ENCODE results near the gene PADI2. TPM values are rescaled to one million over a fixed set of nuclear protein-coding genes. Genes with fewer than 3 reads are reported as not detected.
A peak's percentile ranks its signal among the peaks of the same experiment; 100 is the strongest.

PADI2 gene
- total RNA-seq = 0.49 to 0.62 TPM (median 0.52 TPM) in 3 replicates

DNA sequence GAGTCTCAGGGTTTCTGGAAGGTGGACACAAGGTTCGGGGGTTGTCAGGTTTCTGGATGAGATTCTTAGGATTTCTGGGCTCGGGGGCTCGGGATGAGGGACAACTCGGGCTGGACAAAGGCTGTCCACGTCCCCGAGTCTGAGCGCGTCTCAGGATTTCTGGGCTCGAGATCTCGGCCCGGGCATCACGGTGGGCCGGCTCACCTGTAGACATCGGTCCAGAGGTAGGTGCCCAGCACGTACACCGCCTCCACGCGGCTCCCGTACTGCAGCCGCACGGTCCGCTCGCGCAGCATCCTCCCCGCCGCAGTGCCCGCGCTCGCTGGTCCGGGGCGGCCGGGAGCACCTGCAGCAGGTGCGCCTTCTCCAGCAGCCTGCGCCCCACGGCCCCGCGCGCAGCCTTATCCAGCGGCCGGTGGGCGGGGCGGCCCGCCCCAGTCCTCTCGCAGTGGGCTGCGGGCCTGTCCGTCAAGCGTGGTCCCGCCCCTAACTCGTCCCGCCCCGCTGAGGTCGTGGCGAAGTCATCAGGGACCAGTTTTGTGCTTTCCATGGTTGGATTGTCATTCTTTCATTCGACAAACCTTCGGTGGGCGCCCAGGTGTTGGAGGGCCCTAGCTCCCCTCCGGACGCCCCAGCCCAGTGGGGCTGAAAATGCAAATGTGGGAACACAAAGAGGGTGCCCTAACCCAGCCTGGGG is at the start of gene PADI2:
PADI2 (minus strand) TSS at position 376 of the 697 bp plus-strand sequence; CDS start at position 296, 80 bp downstream.
- TF ChIP-seq, protein P1, sequence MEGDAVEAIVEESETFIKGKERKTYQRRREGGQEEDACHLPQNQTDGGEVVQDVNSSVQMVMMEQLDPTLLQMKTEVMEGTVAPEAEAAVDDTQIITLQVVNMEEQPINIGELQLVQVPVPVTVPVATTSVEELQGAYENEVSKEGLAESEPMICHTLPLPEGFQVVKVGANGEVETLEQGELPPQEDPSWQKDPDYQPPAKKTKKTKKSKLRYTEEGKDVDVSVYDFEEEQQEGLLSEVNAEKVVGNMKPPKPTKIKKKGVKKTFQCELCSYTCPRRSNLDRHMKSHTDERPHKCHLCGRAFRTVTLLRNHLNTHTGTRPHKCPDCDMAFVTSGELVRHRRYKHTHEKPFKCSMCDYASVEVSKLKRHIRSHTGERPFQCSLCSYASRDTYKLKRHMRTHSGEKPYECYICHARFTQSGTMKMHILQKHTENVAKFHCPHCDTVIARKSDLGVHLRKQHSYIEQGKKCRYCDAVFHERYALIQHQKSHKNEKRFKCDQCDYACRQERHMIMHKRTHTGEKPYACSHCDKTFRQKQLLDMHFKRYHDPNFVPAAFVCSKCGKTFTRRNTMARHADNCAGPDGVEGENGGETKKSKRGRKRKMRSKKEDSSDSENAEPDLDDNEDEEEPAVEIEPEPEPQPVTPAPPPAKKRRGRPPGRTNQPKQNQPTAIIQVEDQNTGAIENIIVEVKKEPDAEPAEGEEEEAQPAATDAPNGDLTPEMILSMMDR (IDR thresholded peaks at IDR 0.05; ENCODE audit: unreplicated experiment) = no peak
- no peak within 1 kb of the TSS for H3K27ac Mint-ChIP-seq
- H3K9me3 Mint-ChIP-seq = no peaks in the 10 kb centered on the region
- H3K27me3 Mint-ChIP-seq (ENCODE audit: low read depth) = peaks cover 55% of the 10 kb centered on the region
- DNase-seq (ENCODE audit: low spot score in 2 of 2, unreplicated experiment in 2 of 2) = peak; percentile 64 to 76
- H3K4me1 Mint-ChIP-seq = peaks cover 25% of the 10 kb centered on the region
- no peaks in the 10 kb centered on the region for H3K36me3 Mint-ChIP-seq
- peak within 1 kb of the TSS; percentile 58 for H3K4me3 Mint-ChIP-seq

- Mint-ChIP-seq H3K36me3 (no peaks in the 10 kb centered on the region), H3K4me3 (no peak overlapping the region), H3K27ac (no peak overlapping the region), H3K4me1 (peaks cover 10% of the 10 kb centered on the region), H3K27me3 (ENCODE audit: low read depth) (no peaks in the 10 kb centered on the region), H3K9me3 (no peaks in the 10 kb centered on the region)
- TF ChIP-seq, protein P1 (IDR thresholded peaks at IDR 0.05; ENCODE audit: unreplicated experiment) = no peak
- no peak for DNase-seq (ENCODE audit: low spot score in 2 of 2, unreplicated experiment in 2 of 2)
Measured at GRCh38 chr1:17168091-17168876, 49.0 kb upstream of the PADI2 start.

DNA sequence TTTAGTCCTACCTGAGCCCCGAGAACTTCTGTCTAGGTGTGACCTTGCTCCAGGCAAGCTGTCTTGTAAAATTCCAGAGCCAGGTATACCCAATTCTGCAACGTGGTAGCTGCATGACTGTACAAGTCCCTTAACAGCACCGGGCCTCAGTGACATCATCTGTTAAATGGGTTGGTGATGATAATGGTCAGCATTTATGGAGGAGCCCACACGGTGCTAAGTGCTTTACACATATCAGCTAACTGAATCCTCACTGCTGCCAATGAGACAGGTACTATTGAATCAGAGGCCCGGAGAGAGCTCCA is 48.5 kb upstream of the PADI2 start:
- TF ChIP-seq, protein P1 (IDR thresholded peaks at IDR 0.05; ENCODE audit: unreplicated experiment) = no peak
- Mint-ChIP-seq H3K9me3 (no peaks in the 10 kb centered on the region), H3K27me3 (ENCODE audit: low read depth) (no peaks in the 10 kb centered on the region), H3K36me3 (no peaks in the 10 kb centered on the region), H3K4me3 (no peak overlapping the region), H3K27ac (no peak overlapping the region), H3K4me1 (peaks cover 10% of the 10 kb centered on the region)
- DNase-seq (ENCODE audit: low spot score in 2 of 2, unreplicated experiment in 2 of 2) = no peak

DNA sequence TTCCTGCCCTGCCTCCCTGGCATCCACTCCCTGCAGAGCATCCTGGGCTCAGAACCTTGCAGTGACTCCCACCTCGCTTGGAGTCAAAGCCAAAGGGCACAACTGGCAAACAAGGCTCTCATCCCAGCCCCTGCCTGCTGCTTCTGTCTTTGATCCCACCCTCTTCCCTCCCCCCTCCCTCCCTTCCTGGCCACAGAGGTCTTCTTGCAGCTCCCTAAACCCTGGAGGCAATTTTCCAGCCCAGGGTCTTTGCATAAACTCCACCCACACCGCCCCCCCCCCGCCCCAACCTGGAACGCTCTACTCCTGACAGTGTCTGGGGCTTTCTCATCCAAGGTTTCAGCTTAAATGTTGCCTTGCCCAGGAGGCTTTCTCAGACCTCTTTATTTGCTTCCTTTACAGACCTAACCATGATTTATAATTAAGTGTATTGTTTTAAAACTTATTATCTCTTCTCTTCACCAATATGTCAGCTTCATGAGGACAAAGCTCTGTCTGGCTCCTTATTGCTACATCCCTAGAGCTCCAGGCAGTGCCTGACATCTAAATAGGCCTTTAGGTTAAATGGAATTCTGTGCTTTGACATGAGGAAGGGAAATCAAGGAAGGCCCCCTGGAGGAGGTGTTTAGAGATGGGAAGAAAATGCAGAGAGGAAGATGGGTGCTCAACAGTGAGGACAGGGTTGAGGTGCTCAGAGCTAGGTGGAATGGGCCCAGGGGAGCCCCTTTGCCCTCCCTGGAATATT is 48.0 kb upstream of the PADI2 start:
- no peaks in the 10 kb centered on the region for H3K9me3 Mint-ChIP-seq
- peaks cover 10% of the 10 kb centered on the region for H3K4me1 Mint-ChIP-seq
- H3K4me3 Mint-ChIP-seq = no peak overlapping the region
- no peak for DNase-seq (ENCODE audit: low spot score in 2 of 2, unreplicated experiment in 2 of 2)
- no peak overlapping the region for H3K27ac Mint-ChIP-seq
- H3K36me3 Mint-ChIP-seq = no peaks in the 10 kb centered on the region
- no peaks in the 10 kb centered on the region for H3K27me3 Mint-ChIP-seq (ENCODE audit: low read depth)
- TF ChIP-seq, protein P1 (IDR thresholded peaks at IDR 0.05; ENCODE audit: unreplicated experiment) = no peak

GRCh38 chr1:17165823-17166222 is 46.6 kb upstream of the PADI2 start:
- Mint-ChIP-seq H3K27me3 (ENCODE audit: low read depth) (no peaks in the 10 kb centered on the region), H3K4me3 (no peak overlapping the region), H3K27ac (no peak overlapping the region), H3K9me3 (no peaks in the 10 kb centered on the region), H3K36me3 (no peaks in the 10 kb centered on the region), H3K4me1 (peaks cover 8% of the 10 kb centered on the region)
- TF ChIP-seq, protein P1 (IDR thresholded peaks at IDR 0.05; ENCODE audit: unreplicated experiment) = no peak
- DNase-seq (ENCODE audit: low spot score in 2 of 2, unreplicated experiment in 2 of 2) = no peak

All from mesothelial cell of epicardium (in vitro differentiated cells).